Measurements from ENCODE around the gene LSR.

DNA sequence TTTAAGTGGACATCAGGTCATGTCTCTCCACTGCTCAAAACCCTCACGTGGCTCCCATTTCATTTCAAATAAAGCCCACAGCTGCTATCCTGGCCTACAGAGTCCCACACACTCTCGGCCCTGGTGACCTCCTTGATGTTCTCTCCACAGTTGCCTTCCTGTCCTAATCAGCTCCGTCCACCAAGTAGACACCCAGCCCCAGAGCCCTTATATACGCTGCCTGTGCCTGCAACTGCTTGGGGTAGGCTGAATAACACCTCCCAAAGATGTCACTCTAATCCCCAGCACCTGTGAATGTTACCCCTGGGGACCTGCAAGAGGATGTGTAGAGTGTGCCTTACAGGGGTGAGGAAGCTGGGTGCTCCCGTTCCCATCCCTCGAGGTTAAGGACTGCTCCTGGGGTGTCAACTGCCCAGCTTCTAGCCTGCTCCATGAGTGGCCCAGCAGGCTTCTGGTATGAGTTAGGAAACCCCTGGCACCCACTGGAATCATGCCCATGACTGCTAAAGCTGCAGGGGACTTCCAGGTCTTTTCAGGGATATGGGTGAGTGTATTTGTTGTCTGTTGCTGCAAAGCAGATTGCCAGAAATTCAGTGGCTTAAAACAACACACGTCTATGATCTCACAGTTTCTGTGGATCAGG is 26.3 kb upstream of the LSR start:
- TF ChIP-seq, protein P1, sequence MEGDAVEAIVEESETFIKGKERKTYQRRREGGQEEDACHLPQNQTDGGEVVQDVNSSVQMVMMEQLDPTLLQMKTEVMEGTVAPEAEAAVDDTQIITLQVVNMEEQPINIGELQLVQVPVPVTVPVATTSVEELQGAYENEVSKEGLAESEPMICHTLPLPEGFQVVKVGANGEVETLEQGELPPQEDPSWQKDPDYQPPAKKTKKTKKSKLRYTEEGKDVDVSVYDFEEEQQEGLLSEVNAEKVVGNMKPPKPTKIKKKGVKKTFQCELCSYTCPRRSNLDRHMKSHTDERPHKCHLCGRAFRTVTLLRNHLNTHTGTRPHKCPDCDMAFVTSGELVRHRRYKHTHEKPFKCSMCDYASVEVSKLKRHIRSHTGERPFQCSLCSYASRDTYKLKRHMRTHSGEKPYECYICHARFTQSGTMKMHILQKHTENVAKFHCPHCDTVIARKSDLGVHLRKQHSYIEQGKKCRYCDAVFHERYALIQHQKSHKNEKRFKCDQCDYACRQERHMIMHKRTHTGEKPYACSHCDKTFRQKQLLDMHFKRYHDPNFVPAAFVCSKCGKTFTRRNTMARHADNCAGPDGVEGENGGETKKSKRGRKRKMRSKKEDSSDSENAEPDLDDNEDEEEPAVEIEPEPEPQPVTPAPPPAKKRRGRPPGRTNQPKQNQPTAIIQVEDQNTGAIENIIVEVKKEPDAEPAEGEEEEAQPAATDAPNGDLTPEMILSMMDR (IDR thresholded peaks at IDR 0.05) = no peak
- no peak for TF ChIP-seq EP300 (IDR thresholded peaks at IDR 0.05)
- no peak for TF ChIP-seq POLR2A (IDR thresholded peaks at IDR 0.05)
- no peak for TF ChIP-seq POLR2AphosphoS5 (IDR thresholded peaks at IDR 0.05)

All from suprapubic skin (tissue), 4 donors.